Stimulated activated naive CD4-positive, alpha-beta T cell (primary cell): Measurements from ENCODE around the gene AASS.
"Not testable (repeated sequence)": the region's sequence is repeated elsewhere in the genome, so short reads cannot be mapped to it uniquely, and the experiment has no call there.

Source experiments
- DNase-seq, 6 experiments: peaks; one replicate each; lab custom pipeline; 2025; lab: John Stamatoyannopoulos, UW

The AASS gene

DNA sequence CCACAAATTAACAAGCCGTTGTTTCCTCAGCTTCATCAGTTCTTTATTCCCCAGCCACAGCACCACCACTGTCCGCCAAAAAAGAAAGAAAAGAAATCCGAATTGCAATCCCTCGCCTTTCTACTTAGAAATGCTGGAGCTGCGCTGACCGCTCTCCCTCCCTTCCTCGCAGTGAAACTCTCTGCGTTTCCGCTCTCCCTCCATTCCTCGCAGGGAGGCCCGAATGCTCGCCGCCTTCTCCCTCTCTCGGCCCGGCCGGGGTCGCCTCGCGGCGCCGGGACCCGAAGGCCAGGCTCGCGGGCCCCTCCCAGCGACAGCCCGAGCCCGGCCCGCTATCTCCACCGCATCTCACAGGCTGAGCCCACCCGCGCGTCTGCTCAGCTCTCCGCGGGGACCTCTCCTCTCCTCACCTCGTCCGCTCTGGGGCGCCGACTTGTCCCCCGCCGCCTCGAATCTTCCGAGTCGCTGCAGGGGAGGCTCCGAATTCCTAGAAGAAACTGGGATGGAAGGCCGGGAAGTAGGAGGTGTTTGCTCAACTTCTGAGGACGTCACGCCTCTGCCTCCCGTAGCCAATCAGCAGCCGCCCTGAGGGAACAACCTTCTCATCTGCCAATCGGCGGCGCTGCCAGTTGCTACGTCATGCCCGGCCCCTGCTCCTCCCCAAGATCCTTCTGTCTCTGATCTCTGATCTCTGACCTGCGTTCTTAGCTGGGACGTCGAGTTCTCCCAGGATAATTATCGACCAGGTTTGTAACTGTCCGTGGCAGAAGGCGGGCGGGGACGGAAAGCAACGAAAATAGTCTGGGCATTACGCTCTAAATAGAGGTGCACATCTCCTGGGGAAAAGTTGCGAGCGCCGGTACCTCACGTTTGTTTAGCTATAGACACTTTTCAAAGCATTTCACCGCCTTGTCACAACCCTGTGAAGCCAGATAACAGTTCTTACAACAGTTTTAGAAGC is at the start of gene AASS:
Gene AASS, minus strand, starts transcription at position 499 of the 961 bp plus-strand sequence. CDS start 10,523 bp downstream, outside the sequence.
- peak; percentile 45 to 81 (median 76) for DNase-seq

DNA sequence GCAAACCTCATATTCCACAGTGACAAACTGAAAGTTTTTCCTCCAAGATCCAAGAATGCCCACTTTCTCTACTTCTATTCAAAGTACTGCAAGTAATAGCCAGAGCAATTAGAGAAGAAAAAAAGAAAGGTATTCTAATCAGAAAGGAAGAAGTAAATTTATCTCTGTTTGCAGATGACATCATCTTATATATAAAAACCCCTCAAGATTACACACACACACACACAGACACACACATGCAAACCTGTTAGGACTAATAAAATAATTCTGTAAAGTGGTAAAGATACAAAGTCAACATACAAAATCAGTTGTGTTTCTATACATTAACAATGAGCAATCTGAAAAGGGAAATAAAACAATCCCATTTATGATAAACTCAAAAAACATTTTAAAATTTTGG is 44.7 kb upstream of the AASS start:
- DNase-seq = no peak

DNA sequence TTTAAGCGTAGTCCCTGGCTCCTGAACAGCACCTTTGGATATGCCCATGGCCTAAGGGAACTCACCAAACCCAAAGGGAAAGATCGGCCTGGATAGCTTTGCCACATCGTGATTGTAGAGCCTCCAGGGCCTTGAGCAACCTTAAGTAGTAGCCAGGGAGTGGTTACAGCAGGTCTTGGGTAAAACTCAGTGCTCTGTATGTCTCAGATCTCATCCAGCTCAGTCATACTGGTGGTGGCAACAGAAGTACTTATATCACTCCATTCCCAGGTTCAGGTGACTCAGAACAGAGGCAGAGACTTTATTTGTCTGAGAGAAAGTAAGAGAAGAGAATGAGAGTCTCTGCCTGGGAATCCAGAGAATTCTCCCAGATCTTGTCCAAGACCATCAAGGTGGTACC is 39.1 kb upstream of the AASS start:
- no peak for DNase-seq

DNA sequence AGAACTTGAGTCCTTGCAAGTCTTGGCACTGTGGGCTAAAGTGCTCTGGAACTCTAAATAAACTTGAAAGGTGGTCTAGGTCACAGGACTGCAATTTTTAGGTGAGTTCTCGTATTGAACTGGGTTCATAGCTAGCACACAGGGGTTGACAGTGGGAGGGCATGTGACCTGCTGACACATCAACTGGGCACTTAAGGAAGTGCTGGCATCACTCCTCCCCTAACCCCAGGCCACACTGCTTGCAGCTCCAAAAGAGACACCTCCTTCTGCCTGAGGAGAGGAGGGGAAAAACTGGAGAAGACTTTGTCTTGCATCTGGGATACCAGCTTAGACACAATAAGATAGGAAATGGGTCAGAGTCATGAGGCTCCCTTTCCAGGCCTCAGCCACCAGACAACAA is 38.0 kb upstream of the AASS start:
- DNase-seq = no peak

DNA sequence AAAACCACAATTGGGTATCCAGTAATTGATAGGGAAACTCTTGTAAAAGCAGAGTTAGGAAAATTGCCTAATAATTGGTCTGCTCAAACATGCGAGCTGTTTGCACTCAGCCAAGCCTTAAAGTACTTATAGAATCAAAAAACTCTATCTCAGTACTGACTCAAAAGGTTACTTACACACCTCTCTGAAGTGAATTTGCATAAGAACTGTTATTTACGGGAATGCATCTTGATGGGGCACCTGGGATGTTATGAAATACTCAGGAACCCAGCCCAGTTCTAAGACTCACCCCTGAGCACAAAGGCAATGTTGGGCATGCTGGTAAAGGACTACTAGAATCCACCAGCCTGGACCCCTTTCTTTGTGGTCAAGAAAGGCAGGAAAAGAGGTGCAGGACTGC is 28.1 kb upstream of the AASS start:
- not testable (repeated sequence) for DNase-seq

DNA sequence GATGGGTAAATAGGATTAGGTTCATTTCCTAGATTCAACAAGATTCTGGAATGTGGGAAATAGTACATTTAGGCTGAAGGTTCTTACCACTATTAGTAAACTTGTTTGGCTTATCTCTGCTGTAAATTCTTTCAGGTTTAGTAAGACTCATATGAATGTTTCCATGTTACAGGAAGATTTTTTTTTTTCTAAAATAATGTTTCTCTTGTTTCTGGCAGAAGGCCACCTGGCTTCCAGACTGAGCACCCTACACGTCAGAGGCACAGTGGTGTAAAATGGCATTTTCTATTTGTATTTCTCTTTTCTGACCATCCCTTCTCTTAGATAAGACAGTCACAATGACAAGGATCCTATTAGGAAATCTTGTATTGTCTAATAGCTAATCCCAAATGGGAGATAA is 22.7 kb upstream of the AASS start:
- no peak for DNase-seq

DNA sequence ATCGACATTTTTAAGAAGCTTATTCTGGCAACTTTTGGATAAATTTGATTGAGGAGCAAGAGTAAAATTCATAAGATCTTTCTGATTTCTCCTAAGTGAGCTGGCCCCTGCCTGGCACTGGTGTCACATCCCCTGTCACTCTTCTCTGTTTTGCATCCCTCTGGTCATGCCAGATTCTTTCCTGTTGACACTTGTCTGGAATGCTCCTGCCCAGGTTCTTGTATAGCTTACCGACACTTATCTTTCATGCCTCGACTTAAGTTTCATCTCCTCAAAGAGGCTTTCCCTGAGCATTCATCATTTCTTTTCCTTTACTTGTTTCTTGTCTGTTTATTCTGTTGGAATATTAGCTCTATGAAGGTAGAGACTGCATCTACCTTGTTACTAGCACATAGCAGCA is 22.2 kb upstream of the AASS start:
- DNase-seq = no peak

DNA sequence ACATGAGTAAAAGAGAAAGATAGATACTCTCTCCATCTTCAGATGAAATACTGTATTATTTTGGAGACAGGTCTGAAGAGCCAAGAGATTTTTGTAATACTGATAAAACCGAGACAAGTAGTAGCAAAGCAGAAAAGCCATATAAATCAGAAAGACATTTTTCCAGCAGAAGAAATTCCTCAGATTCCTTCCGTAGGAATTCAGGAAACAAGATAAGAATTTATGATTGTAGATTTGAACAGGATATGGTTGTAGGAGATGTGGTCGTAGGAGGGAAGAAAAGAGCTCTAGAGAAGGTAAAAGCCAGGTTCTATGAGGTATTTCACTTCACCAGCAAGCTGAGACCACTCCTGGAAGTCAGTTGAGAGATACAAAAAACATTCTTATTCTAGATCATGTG is 17.6 kb upstream of the AASS start:
- no peak for DNase-seq

DNA sequence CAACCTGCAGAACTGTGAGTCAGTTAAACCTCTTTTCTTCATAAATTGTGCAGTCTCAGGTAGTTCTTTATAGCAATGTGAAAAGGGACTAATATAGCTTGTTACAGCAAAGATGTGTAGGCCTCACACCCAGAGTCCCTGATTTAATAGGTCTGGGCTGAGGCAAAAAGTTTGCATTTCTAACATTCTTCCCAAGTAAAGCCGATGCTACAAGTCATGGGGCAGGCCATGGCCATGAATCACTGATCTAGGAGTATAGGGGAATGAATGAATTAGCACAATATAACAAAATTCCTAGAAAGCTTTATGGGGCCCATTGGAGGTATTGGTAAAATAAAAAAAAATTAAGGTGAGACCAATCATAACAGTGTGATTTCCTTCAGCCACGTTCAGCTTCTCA is 11.5 kb upstream of the AASS start:
- no peak for DNase-seq

DNA sequence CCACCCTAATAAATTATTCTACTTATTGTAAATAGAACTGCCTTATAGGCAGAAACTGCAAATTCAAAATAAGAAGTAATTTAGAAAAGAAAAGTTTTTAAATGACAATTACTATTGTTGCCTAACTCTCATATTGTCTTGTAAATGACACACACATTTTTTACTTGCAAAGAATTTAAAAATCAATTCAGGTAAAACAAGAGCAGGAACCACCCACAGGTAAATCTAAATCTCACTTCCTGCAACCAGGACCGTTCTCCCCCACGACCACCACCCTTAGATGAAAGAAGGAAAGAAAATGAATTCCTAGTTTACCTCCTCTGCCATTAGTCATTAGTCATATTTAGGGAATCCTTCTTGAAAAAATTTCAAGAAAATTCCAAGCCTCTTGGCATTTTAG is 4.8 kb upstream of the AASS start:
- no peak for DNase-seq

DNA sequence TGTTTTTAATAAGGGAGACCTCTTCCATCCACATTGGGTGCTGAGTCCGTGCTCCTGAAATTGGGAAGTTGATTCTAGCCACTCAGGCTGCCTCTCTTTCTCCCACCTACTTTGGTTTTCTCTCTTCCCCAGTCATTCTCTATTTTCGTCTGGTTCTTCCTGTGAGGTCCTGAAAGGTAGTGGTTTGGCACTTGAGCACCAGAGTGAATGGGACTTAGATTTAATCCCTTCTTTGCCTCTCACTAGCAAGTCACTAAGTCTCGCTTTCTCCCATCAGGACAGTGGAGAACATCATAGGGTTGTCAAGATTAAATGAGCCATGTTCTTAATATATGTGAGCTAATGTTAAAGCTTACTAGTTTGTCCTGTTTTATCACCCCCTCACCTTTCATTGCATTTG is 4.0 kb upstream of the AASS start:
- no peak for DNase-seq

DNA sequence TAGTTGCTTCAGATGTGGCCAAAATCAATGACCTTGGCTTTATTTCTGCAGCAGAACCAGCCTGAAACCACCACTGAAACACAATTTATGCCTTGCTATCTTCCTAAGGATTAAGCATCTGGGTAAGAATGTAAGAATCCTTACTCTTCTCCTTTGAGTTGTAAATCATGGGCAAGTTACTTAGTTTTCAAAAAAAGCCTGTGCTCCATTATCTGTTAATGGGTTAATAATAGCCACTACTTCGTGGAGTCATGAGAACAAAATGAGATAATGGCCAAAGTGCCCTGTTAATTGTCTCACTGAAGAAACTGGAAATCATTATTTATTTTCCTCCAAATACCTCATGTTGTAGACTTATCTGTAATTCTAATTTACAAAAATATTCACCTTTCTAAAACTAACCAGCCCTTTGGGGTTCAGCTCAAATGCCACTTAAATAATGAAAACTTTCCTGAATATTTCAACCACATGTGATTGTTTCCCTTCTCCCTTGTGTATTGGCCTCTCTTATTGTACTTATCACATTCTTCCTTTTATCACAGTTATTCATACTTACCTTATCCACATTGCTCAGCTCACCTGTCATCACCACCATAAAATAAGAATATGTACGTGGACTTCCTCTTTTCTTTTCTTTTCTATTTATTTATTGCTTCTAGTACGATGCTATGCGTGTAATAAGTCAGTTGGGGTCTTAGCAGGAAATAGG is 2.0 kb upstream of the AASS start:
- no peak for DNase-seq

DNA sequence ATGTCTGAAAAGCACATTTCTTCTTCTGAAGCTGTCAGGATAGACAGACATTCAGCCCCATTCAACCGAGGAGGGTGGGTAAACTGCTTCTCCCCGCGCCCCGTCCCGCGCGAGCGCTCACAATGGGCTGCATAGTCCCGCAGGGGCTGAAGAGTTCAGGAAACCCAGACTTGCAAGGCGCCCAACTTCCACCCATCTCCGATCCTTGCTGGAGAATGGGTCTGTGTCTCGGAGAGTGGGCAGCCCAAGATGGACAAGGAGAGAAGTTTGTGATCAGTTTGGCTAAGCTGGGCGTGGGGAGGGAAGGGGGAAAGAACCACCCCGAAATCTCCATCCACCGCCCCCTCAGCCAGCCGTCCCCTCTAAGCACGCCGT is 686 bp downstream of the AASS start:
- DNase-seq = peak in 3 of 6 experiments; percentile 2 to 58 (median 15)

DNA sequence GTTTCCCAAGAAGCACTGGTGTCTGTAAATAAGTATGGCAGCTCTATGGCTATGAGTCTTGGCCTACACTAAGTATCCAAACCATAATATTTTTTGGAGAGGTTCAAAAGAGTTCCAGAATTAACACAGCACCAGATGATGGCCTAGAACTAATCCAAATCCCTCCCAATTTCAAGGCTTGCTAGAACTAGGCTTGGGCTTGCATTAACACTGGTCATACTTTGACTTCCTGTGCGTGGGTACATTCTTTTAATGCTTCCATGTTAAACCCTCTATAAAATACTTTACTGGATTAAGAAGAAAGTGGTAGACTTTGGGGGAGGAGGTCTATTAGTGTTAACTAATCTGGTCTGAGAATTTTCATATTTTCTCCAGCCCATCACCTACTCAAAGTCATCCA is 3.1 kb downstream of the AASS start:
- no peak for DNase-seq

DNA sequence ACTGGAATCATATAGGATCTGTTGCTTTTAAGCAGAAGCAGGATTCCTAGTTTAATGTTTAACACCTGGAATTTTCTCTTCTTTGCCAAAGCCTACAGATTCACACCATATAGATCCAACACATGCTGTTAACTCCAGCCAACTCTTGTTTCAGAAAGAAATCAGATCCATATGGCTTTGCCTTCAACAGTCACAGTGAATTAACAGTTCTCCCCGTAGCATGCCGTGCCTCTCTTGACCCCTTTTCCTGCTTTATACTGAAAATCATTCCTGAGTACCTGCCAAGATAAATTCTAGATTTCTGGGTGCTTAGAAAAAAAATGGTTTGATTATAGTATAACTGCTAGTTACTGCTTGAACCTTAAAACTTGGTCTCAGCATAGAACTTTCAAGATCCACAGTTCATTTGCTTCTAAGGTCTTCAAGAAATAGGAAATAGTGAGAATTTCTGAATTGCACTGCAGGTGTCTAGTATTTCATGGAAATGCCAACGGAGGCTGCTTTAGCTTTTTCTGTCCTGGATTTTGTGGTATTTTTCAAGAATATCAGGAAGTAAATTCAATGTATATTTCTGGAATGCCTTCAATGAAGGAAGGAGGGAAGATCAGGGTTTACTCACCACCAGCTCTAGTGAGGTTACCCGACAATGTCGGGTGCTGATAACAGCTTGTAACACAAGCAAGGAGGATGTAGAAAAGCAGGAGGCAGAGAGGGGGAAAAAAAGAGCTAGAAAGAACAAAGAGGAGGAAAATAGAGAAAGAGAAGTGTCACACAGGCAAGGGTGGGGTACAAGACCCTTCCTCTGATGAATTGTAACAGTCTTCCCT is 6.6 kb downstream of the AASS start:
- no peak for DNase-seq

DNA sequence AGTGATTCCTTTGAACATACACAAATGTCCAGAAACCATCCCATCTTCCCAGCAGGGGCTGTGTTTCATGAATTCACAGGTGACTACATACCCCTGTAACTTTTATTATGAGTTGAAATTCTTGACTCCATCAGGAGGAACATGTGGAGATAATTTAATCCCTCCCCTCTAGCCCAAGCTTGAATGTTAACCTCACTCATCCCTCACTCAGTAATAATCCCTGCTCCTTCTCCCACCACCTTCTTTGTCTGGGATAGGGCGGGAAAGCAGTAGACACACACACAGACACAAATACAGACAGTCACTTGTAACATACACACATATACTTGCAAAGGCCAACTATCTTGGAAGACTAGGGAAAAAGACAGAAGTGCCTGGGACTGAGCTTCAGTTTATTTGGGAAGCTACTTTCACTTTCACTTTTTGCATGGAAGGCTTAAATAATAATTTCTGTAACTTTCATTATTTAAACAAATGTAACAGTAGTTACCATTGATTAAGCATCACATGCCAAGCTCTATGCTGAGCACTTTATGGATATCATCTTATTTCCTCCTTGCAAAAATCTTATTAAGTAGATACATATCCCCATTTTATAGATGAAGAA is 7.3 kb downstream of the AASS start:
- no peak for DNase-seq

DNA sequence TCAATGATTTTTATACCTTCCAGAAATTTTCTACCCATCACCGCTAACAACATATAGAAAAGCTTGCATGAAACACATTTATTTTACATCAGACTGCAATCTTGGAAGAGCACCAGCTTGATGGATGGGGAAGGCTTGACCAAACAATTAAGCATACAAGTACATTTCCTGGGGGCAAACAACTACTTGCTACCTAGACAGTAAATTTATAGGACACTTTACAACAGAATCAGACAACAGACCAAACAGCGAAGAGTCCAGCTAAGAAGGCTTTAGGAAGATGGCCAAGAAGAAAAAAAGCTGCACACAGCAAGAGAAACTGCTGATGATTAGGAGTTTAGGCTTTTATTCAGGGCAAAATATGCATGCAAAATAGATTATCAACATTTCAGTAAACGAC is 8.0 kb downstream of the AASS start:
- no peak for DNase-seq

DNA sequence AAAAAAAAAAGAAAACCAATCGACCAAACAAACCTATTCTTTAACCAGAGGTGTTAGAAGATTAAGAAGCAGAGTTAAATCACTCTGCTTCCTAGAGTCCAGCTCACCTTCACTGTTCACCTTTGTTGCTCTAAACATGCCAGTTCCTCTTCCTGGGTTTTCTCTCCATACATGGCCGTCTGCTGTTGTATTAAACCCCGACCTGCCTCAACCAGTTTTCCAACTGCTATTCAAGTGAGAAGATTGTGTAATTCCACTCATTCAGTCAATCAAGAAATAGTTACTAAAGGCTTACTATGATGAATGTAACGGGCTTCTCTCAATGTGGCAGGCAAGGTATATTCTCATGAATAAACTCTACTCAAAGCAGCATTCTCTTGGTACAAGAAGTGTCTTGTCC is 8.8 kb downstream of the AASS start:
- DNase-seq = no peak

DNA sequence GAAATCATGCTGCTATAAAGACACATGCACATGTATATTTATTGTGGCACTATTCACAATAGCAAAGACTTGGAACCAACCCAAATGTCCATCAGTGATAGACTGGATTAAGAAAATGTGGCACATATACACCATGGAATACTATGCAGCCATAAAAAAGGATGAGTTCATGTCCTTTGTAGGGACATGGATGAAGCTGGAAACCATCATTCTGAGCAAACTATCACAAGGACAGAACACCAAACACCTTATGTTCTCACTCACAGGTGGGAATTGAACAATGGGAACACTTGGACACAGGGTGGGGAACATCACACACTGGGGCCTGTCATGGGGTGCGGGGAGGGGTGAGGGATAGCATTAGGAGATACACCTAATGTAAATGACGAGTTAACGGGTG is 9.3 kb downstream of the AASS start:
- DNase-seq = not testable (repeated sequence)

DNA sequence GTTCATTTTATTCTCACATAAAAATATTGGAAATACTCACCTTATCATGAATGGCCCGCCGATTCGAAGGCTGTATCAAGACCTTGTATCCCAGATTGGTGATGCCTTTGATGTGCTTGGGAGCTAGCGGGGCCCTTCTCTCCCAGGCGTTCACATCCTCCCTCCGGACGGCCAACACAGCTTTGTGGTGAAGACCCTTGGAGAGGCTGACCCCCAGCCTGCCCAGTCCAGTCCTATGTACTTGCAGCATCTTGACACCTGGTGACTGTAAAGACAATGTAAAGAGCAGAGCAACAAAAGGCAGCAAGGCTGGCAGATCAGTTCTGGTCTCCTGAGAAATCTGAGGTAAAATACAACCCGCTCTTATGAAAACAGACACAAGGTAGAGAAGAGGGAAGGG is 10.6 kb downstream of the AASS start:
- no peak for DNase-seq

DNA sequence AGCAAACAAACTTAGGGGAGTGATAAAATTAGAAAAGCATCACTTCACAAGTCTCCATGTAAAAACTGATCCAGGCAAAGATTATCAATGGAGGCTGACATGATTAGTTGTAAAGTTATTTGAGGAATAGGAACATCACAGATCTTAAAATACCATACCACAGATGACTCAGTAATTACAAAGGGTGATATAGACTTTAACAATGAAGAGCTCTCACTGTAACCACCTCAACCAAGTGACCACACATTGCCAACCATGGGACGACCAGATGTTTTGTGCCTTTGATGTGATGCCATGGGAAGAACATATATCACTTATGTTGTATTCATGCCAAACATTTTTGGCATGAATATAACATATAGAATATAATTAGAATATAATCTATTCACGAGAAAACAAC is 11.7 kb downstream of the AASS start:
- DNase-seq = no peak

DNA sequence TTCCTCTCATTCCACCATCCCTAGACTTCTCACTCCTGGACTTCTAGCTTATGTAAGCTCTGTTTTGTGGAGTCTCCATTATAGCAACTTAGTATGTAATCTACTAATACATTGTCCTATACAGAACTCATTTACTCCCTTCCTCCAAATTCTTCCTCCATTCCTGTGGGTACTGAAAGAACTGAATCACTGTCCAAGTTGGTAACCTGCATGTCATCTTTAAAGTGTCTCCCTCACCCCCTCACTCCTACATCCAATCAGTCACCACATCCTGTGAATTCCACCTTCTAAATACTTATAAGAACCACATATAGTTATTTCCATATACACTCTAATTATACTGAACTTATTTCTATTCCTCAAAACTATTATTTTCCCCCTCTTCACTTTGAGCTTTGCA is 20.3 kb downstream of the AASS start:
- no peak for DNase-seq
